Measurements from ENCODE around the gene PCDHGA12. TPM values are rescaled to one million over a fixed set of nuclear protein-coding genes. Genes with fewer than 3 reads are reported as not detected.

Gene PCDHGA12
- total and polyA plus RNA-seq, 2 donors (not counting 1 experiment from before 2014, with no cell fraction given): 0.27 to 2.8 TPM

- Mint-ChIP-seq H3K4me3 (no peak overlapping the region), H3K4me1 (peaks cover 16% of the 10 kb centered on the region), H3K9me3 (ENCODE audit: insufficient read depth) (peaks cover 8% of the 10 kb centered on the region), H3K27ac (no peak overlapping the region), H3K27me3 (peaks cover 63% of the 10 kb centered on the region)
- peaks cover 0 to 54% (median 20%) of the 10 kb centered on the region in 3 donors for H3K9me3 ChIP-seq (ENCODE audit: control extremely low read depth in 1 of 3, control insufficient read depth in 2 of 3, insufficient read depth in 1 of 3, low read length in 2 of 3)
- intact Hi-C loops (cut with micrococcal nuclease): loop anchor here (10.0 kb wide), 1 partner anchor 87 kb away; the partner anchor contains the start of gene TAF7
- TF ChIP-seq EZH2 (IDR thresholded peaks at IDR 0.05; ENCODE audit: borderline replicate concordance, insufficient read depth, low read depth, low read length, poor library complexity, severe bottlenecking): no peak
- H3K9ac ChIP-seq (ENCODE audit: low read length): no peak overlapping the region
- H3K79me2 ChIP-seq (ENCODE audit: control insufficient read depth, insufficient read depth, low read length): no peaks in the 10 kb centered on the region
- no peak overlapping the region for H3K4me3 ChIP-seq (ENCODE audit: control extremely low read depth in 1 of 5, extremely low read depth in 1 of 5, insufficient read depth in 1 of 5, low read depth in 2 of 5, low read length in 4 of 5)
- ChIA-PET POLR2A (interaction anchor here (1.0 kb wide), 1 partner anchor 152 kb away, joined by 3 read pairs; no protein-coding TSS in a partner anchor), CTCF (interaction anchor here (1.1 to 6.3 kb wide), 5 partner anchors 19 to 152 kb away, joined by 3 to 56 read pairs (median 24); partner anchors contain the start of gene PCDHGA12)
- DNase-seq: no peak
- H3K4me1 ChIP-seq (ENCODE audit: control insufficient read depth in 2 of 2, insufficient read depth in 2 of 2, low read length in 2 of 2): peaks cover 11 to 15% of the 10 kb centered on the region in 2 donors
- no peak overlapping the region for H2AFZ ChIP-seq (ENCODE audit: insufficient read depth, low read depth, low read length, poor library complexity, severe bottlenecking)
- WGBS (ENCODE audit: insufficient coverage): 95% methylated on average over 2 of the region's 3 CpGs
- no peaks in the 10 kb centered on the region for H3K36me3 ChIP-seq (replicated peaks in 1 of 2; ENCODE audit: control extremely low read depth in 1 of 2, control insufficient read depth in 1 of 2, extremely low read depth in 1 of 2, insufficient read depth in 2 of 2, low read length in 1 of 2)
- no peak overlapping the region for H3K27ac ChIP-seq (ENCODE audit: low read length in 2 of 2)
- H3K27me3 ChIP-seq (replicated peaks in 1 of 4; ENCODE audit: control extremely low read depth in 1 of 4, control insufficient read depth in 3 of 4, insufficient read depth in 4 of 4, low read length in 3 of 4): peaks cover 0 to 70% (median 56%) of the 10 kb centered on the region in 4 experiments
- no peaks in the 10 kb centered on the region for H4K20me1 ChIP-seq (ENCODE audit: control insufficient read depth, insufficient read depth, low read length, poor library complexity, severe bottlenecking)
- no peak for ATAC-seq (ENCODE audit: low read depth)
- H3K4me2 ChIP-seq (replicated peaks; ENCODE audit: low read depth, low read length, poor library complexity, severe bottlenecking): no peak overlapping the region
Observed at GRCh38 chr5:141411575-141411974, 18.7 kb upstream of the PCDHGA12 start.

DNA sequence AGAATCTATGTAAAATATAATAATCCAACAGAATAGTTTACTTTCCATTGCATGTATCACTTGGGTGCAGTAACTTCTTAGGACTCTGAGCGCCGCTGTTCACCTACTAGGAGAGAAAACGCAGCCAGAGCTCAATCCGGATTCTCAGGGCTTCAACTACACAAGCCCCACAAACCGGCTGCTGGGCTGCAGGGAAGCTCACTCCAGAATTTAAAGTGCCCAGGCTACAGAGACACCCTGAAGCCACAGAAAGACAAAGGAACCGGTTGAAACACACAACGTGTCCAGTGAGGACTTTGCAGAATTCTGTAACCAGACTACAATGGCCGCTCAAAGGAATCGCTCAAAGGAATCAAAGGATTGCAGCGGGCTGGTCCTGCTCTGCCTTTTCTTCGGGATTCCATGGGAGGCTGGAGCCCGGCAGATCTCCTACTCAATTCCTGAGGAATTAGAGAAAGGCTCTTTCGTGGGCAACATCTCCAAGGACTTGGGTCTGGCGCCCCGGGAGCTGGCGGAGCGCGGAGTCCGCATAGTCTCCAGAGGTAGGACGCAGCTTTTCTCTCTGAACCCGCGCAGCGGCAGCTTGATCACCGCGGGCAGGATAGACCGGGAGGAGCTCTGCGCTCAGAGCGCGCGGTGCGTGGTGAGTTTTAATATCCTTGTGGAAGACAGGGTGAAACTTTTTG, 17.3 kb upstream of the PCDHGA12 start, which contains the start of gene PCDHGA10:
TSS of gene PCDHGA10 (plus strand) at position 134 of the 686 bp plus-strand sequence. CDS start at position 323, 189 bp downstream.
- H3K4me3 Mint-ChIP-seq: peak within 1 kb of the TSS; percentile 87
- DNase-seq: peak; percentile 65
- no peaks in the 10 kb centered on the region for H3K79me2 ChIP-seq (ENCODE audit: control insufficient read depth, insufficient read depth, low read length)
- H2AFZ ChIP-seq (ENCODE audit: insufficient read depth, low read depth, low read length, poor library complexity, severe bottlenecking): peak within 1 kb of the TSS; percentile 77
- ChIA-PET POLR2A (no interaction called here), CTCF (interaction anchor here (0.7 to 6.3 kb wide), 23 partner anchors 9 to 224 kb away, joined by 3 to 56 read pairs (median 4); partner anchors contain the start of genes PCDHGA11, PCDHGA12, PCDHGA9 and PCDHGB3)
- peaks cover 0 to 69% (median 55%) of the 10 kb centered on the region in 4 experiments for H3K27me3 ChIP-seq (replicated peaks in 1 of 4; ENCODE audit: control extremely low read depth in 1 of 4, control insufficient read depth in 3 of 4, insufficient read depth in 4 of 4, low read length in 3 of 4)
- intact Hi-C loops (cut with micrococcal nuclease): loop anchor here (1.0 to 10.0 kb wide), 4 partner anchors 88 to 151 kb away; partner anchors contain the start of gene TAF7
- H3K9me3 Mint-ChIP-seq (ENCODE audit: insufficient read depth): peaks cover 8% of the 10 kb centered on the region
- WGBS (ENCODE audit: insufficient coverage): 16% methylated on average over 22 of the region's 31 CpGs
- peak within 1 kb of the TSS; percentile 63 for H3K9ac ChIP-seq (ENCODE audit: low read length)
- H3K27ac Mint-ChIP-seq: peak within 1 kb of the TSS; percentile 17
- H3K36me3 ChIP-seq (replicated peaks in 1 of 2; ENCODE audit: control extremely low read depth in 1 of 2, control insufficient read depth in 1 of 2, extremely low read depth in 1 of 2, insufficient read depth in 2 of 2, low read length in 1 of 2): no peaks in the 10 kb centered on the region
- H4K20me1 ChIP-seq (ENCODE audit: control insufficient read depth, insufficient read depth, low read length, poor library complexity, severe bottlenecking): no peaks in the 10 kb centered on the region
- peaks cover 59% of the 10 kb centered on the region for H3K27me3 Mint-ChIP-seq
- peak; percentile 68 for ATAC-seq (ENCODE audit: low read depth)
- H3K4me1 ChIP-seq (ENCODE audit: control insufficient read depth in 2 of 2, insufficient read depth in 2 of 2, low read length in 2 of 2): peaks cover 11 to 15% of the 10 kb centered on the region in 2 donors
- H3K4me2 ChIP-seq (replicated peaks; ENCODE audit: low read depth, low read length, poor library complexity, severe bottlenecking): peak within 1 kb of the TSS; percentile 74
- H3K9me3 ChIP-seq (ENCODE audit: control extremely low read depth in 1 of 3, control insufficient read depth in 2 of 3, insufficient read depth in 1 of 3, low read length in 2 of 3): peaks cover 0 to 57% (median 19%) of the 10 kb centered on the region in 3 donors
- peaks cover 18% of the 10 kb centered on the region for H3K4me1 Mint-ChIP-seq
- H3K27ac ChIP-seq (ENCODE audit: low read length in 2 of 2): no peak within 1 kb of the TSS
- peak within 1 kb of the TSS; percentile 5 to 63 (median 45) for H3K4me3 ChIP-seq (ENCODE audit: control extremely low read depth in 1 of 5, extremely low read depth in 1 of 5, insufficient read depth in 1 of 5, low read depth in 2 of 5, low read length in 4 of 5)
- TF ChIP-seq, protein P1, sequence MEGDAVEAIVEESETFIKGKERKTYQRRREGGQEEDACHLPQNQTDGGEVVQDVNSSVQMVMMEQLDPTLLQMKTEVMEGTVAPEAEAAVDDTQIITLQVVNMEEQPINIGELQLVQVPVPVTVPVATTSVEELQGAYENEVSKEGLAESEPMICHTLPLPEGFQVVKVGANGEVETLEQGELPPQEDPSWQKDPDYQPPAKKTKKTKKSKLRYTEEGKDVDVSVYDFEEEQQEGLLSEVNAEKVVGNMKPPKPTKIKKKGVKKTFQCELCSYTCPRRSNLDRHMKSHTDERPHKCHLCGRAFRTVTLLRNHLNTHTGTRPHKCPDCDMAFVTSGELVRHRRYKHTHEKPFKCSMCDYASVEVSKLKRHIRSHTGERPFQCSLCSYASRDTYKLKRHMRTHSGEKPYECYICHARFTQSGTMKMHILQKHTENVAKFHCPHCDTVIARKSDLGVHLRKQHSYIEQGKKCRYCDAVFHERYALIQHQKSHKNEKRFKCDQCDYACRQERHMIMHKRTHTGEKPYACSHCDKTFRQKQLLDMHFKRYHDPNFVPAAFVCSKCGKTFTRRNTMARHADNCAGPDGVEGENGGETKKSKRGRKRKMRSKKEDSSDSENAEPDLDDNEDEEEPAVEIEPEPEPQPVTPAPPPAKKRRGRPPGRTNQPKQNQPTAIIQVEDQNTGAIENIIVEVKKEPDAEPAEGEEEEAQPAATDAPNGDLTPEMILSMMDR (IDR thresholded peaks at IDR 0.05): peak; percentile 82
- no peak for TF ChIP-seq EZH2 (IDR thresholded peaks at IDR 0.05; ENCODE audit: borderline replicate concordance, insufficient read depth, low read depth, low read length, poor library complexity, severe bottlenecking)

Measured in B cell (primary cell).